ENCODE data around the gene KLK4.

GRCh38 chr19:50924586-50924985, 13.4 kb upstream of the KLK4 start:
- TF ChIP-seq POLR2A (IDR thresholded peaks at IDR 0.05) (no peak), CTCF (IDR thresholded peaks at IDR 0.05) (no peak), POLR2AphosphoS5 (IDR thresholded peaks at IDR 0.05) (no peak), EP300 (IDR thresholded peaks at IDR 0.05) (no peak)
